Kidney epithelial cell (primary cell): ENCODE measurements around the gene SUCLG1. TPM values are rescaled to one million over a fixed set of nuclear protein-coding genes. Genes with fewer than 3 reads are reported as not detected.
A peak's percentile ranks its signal among the peaks of the same experiment; 100 is the strongest.

Experiments
- DNase-seq: peaks from one replicate; pipeline ENCODE4 v3.0.0-alpha.2; 2010; ENCODE audit warnings: low read depth
- H3K27me3 ChIP-seq: 2 replicates; pipeline ENCODE4 v1.6.0; 2011; ENCODE audit warnings: low read length; ENCODE audit not compliant: control insufficient read depth, insufficient read depth
- H3K36me3 ChIP-seq: 2 replicates; pipeline ENCODE4 v1.5.1; 2011; ENCODE audit warnings: low read length; ENCODE audit not compliant: control insufficient read depth, insufficient read depth
- H3K4me3 ChIP-seq: 2 replicates; pipeline ENCODE4 v1.5.1; 2011; ENCODE audit warnings: low read depth, mild to moderate bottlenecking, control low read depth, low read length
- CTCF ChIP-seq: IDR thresholded peaks from 2 replicates; pipeline ENCODE4 v1.5.1; 2011; ENCODE audit warnings: mild to moderate bottlenecking, moderate library complexity, low read length, control low read depth, inconsistent platforms; ENCODE audit not compliant: insufficient read depth, poor library complexity, severe bottlenecking
- total RNA-seq: library from RNA; depleted of rRNA; stranded (reverse); fragments of >200 nt; gene quantifications from 2 replicates; pipeline ENCODE4 v1.2.3, GENCODE V29; 2015

Gene SUCLG1
- total RNA-seq, 1 donor from 2014 or later, result 54.4 TPM

- no peak for TF ChIP-seq CTCF
- H3K4me3 ChIP-seq, result peak overlapping the region; percentile 79
- no peak for DNase-seq
- no peaks in the 10 kb centered on the region for H3K27me3 ChIP-seq
- H3K36me3 ChIP-seq, result no peaks in the 10 kb centered on the region
Observed at GRCh38 chr2:84459944-84460429, 907 bp upstream of the SUCLG1 start.

- Histone ChIP-seq H3K27me3 (no peaks in the 10 kb centered on the region), H3K36me3 (no peaks in the 10 kb centered on the region), H3K4me3 (peak overlapping the region; percentile 79)
- no peak for DNase-seq
- TF ChIP-seq CTCF, result no peak
Observed at GRCh38 chr2:84458551-84459017, 496 bp downstream of the SUCLG1 start.

DNA sequence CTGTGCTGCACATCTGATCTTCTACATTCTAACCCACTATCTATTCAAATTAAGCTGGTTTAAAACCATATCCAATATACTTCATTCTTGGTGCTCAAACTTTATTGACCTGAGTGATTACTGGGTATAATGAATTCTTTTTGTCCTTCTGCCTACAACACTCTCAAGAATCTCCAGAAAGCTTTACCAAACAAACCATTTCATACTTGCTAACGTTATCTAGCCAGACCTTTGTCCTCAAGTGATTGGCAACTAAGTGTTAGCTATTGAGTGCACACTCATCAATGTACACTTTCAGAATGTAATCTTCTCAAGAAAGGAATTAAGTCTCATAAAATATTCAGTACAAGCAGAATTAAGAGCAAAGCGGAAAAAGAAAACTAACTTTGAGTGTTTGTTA is 1.4 kb downstream of the SUCLG1 start:
- TF ChIP-seq CTCF, result no peak
- DNase-seq, result no peak
- Histone ChIP-seq H3K4me3 (no peak overlapping the region), H3K36me3 (no peaks in the 10 kb centered on the region), H3K27me3 (no peaks in the 10 kb centered on the region)

- no peak for TF ChIP-seq CTCF
Observed at GRCh38 chr2:84456156-84456555, 2.9 kb downstream of the SUCLG1 start.

DNA sequence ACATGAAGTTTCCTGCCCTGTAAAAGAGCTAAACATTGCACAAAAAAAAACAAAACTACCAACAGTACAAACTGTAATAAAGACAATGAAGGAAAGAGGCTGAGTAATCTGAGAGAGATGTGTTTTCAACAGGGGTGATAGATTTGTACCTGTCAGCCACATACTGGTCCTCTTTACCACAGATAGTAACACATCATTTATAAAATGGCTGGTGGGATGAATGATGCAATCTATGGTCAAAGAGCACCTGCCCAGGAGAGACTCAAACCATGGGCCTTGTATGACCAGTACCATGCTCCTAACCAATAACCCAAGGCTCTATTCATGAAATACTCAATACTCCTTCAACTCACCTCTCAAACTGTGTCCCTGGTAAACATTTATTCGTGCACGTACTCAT is 4.5 kb downstream of the SUCLG1 start:
- TF ChIP-seq CTCF, result no peak

More at GRCh38 chr2:84456156-84456555, 2.9 kb downstream of the SUCLG1 start:
- no peak for DNase-seq
- no peak overlapping the region for H3K4me3 ChIP-seq
- H3K36me3 ChIP-seq, result no peaks in the 10 kb centered on the region
- no peaks in the 10 kb centered on the region for H3K27me3 ChIP-seq

GRCh38 chr2:84452624-84453023 is 6.5 kb downstream of the SUCLG1 start:
- no peaks in the 10 kb centered on the region for H3K36me3 ChIP-seq
- H3K27me3 ChIP-seq, result no peaks in the 10 kb centered on the region
- TF ChIP-seq CTCF, result no peak
- H3K4me3 ChIP-seq, result no peak overlapping the region
- no peak for DNase-seq

More for the DNA sequence above, 4.5 kb downstream of the SUCLG1 start:
- H3K4me3 ChIP-seq, result no peak overlapping the region
- no peak for DNase-seq
- no peaks in the 10 kb centered on the region for H3K36me3 ChIP-seq
- H3K27me3 ChIP-seq, result no peaks in the 10 kb centered on the region
